NK-92 treated with Interleukin-12 subunit alpha and Interleukin-12 subunit beta, amount 100 ng/mL, for 24 hours (cell line): ENCODE data around the gene TRIM45.
"Not testable (repeated sequence)": the region's sequence is repeated elsewhere in the genome, so short reads cannot be mapped to it uniquely, and the experiment has no call there.

Experiments
- DNase-seq: peaks from one replicate; lab custom pipeline; 2025; lab: John Stamatoyannopoulos, UW

TRIM45 gene

DNA sequence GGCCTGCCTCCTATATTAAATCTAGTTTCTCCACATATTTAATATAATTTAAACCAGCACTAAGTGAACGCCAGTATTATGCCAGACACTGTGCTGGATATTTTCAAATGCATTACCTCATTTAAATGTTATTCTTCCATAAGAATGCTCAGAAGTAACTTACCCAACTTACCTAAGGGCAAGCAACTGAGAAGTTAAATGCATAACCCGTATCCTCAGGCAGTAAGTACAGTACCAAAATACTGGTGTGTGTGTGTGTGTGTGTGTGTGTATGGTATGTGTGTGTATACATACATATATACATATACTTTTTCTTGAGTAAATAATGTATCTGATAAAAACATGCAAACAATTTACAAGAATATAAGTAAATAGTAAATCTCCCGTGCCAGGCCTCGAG lies 9.0 kb upstream of the TRIM45 start:
- DNase-seq = no peak

DNA sequence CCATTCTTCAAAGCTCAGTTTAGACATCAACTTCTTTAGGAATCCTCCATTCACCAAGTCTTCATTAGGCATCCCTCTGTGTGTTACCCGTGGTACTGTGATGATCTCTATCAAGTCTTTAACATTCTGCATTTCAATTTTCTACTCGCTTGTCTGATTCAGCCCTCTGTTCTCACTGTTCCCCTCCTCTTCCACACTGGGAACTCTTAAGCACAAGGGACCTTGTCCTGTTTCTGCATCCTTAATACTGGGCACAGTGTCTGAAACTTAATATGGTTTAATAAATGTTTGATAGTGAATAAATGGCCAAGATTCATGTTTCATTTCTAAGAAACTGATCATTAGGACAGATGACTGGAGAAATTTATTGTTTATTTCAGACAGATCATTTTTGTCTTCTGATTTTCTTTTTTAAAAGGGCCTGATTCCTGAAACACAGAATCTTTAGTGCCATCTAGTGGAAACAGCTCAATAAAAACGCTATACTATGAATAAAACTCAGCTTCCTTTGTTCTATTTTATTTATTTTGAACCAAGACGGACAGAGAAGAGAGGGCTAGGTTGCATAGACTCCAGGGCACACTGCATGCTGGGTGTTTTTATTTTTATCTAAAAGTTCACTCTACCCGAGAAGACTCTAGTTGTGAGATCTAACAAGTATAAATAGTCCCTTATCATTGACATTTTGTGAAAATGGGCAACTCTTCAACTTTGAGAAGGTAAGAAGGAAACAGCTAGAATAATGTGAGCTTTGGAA lies 7.0 kb upstream of the TRIM45 start:
- DNase-seq = no peak

DNA sequence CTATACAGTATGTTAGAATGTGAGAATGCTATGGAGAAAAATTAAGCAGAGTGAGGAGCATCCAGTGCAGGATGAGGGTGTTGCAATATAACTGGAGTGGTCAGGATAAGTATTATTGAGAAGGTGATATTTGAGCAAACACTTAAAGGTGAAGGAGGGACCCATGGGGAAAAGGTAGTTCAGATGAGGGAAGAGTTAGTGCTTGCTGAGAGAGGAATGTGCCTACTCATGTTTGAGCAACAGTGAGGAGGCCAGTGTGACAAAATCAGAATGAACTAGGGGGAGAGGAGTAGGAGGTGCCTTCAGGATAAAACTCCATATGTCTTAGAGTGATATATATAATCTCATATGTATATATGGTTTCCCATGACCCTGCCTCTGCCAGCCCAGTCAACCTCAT lies 6.2 kb upstream of the TRIM45 start:
- DNase-seq = no peak

DNA sequence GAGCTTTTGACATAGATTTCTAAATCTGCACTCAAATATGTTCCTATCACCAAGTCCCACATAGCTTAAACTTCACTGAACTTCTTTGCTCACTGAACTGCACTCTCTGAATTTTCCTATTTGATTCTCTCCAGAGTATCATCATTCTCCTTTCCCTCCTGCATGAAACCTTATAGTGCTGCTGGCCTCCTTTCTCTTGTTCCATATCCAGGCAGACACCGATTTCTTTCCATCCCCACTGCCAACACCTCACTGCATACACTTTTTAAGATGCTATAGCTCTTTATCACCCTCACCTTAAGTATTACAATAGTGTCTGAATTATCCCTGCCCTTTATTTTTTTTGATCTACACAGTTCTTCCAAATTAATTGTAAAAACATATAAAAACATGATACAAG lies 3.1 kb upstream of the TRIM45 start:
- DNase-seq = no peak

DNA sequence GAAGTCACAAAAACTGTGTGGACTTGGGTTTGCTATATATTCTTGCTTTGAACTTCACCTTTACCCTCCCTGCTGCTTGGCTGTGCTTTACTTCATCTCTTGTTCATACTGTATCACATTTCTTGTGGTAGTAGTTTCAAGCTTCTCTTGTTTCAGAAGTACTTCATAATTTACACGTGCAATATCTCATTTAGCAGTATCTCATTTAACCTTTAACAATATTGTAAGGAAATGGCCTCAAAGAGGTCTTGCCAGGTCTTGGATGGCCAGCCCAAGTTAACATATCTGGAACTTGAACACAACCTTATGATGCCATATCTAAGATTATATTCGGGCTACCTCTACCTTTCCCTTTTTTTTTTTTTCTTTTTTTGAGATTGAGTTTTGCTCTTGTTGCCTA lies 1.7 kb upstream of the TRIM45 start:
- DNase-seq = no peak

DNA sequence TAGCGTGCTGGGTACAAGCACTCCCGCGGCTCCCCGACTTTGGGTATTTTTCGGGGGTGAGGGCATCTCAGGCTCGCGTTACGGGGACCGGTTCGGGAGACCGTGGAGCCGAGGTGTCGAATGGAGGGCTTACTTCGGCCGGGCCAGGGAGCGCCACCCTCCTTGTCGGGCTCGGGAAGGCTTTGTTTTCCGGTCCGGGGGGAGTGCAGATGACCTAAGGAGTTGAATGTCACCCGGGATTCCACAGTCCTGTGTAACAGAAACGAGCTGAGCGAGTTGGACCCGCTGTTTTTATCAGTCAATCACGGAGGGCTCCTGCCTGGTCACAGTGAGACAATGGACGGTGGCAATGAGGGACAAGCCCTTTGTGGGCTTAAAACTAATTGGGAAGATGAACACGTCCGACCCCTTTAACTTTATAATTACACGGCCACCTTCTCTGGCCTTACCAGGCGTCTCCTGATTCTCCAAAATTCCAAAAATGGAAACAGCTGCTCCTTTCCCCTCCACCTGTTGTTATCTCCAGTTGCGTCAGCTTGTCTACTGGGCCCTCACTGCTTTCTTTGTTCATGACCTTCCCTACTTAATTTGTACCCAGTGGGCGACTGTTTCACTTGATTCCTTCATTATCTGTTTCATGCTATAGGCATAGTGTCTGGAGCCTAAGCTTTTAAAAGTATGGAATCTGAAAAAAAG lies 929 bp upstream of the TRIM45 start:
- DNase-seq = no peak

DNA sequence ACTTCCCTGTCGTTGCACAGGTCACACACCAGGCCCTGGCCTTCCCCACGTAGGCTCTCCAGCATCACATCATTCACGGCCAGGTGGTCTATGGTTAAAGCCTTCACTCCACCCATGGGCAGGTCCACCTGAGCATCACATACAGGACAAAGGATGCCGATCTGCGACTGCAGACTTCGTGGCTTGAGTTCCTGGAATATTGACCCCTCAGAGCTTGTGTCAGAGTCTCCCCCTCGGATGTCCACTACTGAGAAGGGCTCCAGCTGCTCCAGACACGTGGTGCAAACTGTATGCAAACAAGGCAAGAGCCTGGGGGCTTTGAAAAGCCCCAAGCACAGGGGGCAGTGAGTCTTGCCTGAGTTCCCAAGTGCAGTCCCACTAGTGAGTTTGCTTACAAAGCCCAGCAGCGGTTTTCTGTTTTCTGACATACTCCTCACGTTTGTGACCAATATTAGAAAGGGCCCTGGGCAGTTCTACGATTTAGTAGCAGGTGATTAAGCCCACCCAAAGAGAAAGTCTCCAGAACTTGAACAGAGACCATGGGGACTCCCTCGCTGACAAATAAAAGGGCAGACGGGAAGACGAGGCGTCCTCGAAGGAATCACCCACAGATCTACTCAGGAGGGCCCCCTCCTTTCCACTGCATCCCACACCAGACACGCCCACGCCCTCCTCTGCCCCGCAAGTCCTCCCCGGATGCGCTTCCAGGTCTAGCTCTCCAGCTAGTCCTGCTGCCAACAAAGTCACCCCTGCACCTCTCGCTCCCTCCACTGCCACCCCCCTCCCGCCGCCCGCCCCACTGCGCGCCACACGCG lies 568 bp downstream of the TRIM45 start:
- no peak for DNase-seq

DNA sequence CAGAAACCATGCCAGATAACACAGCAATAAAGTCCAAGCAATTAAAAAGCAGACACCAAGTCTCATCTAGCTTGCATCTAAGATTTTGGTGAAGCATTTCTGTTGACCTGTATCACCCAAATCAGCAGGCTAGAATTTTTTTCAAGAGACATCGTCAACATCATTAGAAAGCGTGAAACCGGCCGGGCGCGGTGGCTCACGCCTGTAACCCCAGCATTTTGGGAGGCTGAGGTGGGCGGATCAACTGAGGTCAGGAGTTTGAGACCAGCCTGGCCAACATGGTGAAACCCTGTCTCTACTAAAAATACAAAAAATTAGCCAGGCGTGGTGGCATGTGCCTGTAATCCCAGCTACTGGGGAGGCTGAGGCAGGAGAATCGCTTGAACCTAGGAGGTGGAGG lies 2.4 kb downstream of the TRIM45 start:
- not testable (repeated sequence) for DNase-seq

DNA sequence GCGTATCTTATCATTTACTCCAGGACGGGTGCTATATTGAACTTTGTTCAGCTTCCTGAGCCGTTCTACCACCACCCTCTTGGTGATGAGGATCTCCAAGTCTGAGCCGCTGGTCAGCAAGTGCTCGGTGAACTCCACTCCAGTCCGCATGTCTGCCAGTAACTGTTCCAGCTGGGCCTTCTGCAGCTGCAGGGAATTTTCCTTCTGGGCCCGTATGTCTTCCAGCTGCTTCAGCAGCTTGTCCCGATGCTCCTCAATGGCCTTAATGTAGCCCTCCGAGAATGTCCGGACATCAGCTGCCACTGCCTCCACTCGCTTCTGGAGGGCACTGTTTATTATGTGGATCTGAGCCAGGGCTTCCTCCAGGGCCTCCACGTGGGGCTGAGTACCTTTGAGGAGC lies 3.4 kb downstream of the TRIM45 start:
- no peak for DNase-seq

DNA sequence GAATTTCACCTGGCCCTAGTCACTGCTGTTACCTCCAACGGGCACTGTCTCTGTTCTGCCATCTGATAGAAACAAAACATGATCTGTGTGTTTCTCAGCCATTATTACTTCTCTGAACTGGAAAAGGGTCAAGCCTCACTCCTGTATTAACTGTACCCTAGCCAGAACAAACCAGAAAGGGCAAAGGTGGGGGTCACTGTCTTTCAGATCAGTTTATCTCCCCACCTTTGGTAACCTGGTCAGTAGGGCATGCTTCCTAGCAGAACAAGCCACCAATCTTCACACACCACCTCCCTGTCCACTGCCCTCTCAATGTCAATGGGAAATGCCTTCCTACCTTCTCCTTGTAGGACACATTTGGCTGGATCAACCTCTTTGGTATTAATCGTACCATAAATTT lies 3.9 kb downstream of the TRIM45 start:
- no peak for DNase-seq

DNA sequence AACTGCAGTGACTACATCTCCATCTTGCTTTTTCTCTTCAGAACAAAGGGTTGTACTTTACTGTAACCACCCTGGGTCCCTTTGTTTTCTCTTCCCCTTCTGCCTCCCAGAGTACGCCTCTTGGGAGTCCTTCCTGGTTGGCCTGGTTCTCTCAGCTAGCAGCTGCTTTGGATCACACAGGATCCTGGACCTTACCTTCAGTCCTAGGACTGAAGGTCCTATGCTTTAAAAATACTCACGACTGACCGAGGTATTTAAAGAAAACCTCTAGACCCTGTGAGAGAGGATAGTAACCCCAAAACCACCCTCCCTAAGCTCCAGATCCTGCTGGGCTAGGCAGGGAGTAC lies 4.8 kb downstream of the TRIM45 start:
- no peak for DNase-seq

DNA sequence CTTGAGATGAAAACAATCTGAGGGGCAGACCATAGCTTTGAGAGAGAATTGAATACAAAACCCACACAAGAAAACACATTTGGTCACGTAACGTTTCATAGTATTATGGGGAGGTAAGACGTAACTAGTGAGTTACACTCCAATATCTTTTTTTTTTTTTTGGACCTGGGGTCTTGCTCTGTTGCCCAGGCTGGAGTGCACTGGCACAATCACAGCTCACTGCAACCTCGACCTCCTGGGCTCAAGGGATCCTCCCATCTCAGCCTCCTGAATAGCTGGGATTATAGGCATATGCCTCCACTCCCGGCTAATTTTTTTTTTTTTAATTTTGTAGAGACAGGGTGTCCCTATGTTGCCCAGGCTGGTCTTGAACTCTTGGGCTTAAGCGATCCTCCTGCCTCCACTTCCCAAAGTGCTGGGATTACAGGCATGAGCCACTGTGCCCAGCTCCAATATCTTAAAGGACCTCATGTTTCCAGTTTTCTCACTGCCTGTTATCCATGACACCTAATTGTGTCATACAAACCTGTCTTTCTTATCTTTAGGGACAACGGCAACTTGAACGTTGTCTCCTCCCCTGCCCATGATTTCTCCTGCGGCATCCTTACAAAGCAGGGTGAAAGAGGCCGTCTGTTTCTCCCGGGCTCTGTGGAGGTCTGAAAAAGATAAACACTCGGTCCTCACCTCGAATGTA lies 5.3 kb downstream of the TRIM45 start:
- DNase-seq = no peak

DNA sequence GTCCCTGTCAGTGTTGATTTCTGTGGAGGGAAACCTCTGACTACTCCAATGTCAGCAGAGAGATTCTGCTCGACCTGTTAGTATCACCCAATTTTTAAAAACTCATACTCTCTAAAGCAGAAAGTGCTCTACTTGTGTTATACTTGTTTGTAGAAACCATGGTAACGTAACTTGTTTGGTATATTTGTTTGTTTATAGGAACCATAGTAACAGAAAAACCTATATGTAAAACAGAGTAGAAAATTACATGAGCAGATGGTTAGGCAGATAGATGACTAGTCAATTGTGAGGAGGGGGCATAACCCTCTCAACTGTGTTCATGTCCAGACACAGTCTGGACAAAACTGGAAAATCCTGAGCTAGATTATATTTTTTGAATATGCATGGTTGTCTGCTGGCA lies 6.7 kb downstream of the TRIM45 start:
- DNase-seq = no peak

DNA sequence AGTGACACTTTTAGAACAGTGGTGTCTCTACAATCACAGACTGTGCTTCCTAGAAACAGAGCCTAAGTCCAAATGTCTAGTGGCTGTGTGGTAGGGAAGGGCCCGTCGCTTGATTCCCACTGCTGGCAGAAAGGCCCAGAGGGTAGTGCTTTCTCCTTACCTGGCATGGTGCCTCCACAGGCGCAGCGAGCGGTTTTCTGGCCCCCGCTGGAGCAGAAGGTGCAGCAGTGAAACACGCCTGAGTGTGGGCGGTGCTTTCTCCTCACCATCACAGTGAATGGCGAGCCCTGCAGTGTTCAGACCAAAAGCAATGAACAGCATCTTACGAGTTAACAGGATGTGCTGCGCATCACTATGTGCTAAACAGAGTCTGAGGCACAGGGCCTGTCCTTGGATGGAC lies 8.3 kb downstream of the TRIM45 start:
- DNase-seq = no peak

DNA sequence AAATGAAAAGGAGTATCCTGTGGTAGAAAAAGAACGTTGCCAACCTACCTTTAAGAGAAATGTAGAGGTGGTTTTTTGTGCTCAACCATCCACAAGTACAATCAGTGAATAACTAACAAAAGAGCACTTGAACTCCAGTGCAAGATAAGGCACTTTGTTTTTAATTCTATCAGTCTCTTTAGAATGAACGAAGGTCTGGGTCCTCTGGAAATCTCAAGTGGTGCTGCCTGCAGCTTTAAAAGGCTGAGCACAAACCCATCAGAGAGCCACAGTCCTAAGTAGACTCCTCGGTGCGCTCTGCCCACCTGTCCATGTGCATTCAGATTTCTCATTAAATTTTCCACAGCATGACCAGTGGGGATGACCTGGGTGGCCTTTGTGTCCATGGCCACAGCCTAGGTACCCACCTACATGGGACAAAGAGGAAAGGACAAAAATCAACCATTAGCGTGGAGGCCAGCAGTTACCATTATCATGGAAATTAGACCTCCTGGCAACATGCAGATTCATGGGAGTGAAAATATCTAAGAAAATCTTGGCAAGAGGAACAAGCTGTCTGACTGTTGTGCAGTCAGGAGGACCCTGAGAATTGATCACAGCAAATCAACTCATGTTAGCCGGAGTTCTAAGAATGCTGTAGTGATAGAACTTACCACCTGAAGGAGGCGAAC lies 9.4 kb downstream of the TRIM45 start:
- no peak for DNase-seq

DNA sequence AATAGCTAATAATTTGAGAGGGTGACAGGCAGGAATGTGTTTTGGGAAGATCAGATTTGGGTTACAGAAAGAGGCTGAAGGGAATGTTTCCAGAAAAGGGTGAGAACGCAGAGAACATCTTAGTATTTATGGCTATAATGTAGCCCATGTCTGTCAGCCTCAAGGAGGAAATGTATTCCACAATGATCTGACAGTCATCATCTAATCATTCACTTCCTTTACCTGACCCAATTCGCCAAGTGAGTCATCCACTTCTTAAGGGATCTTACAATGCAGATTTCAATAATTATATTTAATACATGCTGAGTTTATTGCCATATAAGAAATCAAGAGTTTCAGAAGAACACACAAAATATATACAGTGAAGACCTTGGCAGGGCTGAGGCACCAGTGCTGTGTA lies 10.8 kb downstream of the TRIM45 start:
- DNase-seq = no peak

DNA sequence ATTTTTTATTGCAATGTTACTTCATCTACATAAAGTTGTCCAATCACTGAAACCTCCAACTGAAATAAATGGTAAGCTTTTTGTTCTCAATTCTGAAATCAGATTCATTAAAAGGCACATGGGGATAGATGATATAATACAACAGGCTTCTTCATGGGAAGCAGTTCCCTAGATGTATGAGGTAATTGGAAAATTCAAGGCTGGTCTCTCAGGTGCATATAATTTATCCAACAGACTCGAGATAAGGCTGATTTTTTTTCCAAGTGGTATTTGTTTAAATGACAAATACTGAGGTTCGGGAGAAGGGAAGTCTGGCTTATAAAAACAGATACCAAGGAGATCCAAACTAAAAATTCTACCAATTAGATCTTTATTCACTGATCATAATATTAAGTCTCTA lies 14.2 kb downstream of the TRIM45 start:
- DNase-seq = no peak

DNA sequence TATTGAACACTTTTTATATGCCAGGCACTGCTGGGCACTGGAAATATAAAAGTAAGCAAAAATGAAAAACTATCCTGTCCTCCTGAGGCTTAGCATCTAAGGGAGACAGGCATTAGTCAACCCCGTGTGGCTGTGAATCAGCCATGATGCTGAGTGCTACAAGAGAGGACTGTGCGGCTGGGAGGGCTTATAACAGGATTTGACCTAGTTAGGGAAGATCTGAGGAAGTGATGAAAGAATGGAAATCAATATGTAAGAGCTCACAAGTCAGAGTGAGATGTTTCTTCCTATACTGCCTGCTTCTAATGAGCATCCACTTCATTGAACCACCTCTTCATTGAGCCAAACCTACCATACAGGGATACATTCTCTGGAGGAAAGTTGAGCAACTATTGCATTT lies 15.1 kb downstream of the TRIM45 start:
- DNase-seq = no peak

DNA sequence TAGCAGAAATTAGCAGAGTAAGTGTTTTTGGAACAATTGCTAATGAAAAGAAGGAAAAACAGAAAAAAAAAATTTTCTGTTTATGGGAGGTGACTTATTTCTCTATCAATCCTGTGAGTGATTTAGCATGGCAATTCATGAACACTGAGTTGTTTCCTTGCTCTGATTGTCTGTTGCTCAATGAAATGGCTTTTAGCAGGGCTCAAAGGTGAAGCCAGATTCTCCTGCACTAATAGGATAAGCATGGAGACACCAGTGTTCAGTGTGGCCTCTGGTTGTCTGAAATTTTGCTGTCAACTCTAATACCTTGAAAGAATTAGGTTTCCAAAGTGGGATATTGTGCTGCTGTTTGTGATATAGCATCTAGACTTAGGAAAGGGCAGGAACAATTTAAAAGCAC lies 15.8 kb downstream of the TRIM45 start:
- no peak for DNase-seq

DNA sequence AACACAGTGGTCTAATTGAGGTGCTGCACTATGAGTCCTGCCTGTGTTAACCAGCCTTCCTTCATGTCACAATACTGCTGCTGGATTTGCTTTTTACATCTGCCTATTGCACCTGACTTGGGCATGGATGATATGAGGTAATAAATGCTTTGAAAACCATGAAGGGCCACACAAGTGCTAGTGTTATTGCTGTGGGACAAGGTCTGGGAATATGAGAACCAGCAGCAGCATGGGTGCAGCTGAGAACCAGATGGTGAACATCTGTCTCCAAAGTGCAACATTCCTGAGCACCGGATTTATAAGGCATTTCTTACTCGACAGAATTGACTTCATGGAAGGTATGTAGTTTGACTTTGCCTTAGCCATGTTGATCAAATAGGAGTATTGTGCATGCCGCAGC lies 16.6 kb downstream of the TRIM45 start:
- no peak for DNase-seq

DNA sequence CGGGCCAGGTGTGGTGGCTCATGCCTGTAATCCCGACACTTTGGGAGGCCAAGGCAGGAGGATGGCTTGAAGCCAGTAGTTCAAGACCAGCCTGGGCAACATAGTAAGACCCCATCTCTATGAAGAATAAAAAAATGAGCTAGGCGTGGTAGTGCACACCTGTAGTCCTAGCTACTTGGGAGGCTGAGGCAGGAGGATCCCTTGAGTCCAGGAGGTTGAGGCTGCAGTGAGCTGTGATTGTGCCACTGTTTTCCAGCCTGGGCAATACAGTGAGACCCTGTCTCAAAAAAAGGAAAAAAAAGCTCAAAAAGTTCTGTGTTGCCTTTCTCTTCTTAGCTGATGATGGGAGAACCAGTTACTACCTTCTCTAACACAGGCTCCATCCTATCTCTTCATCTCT lies 19.7 kb downstream of the TRIM45 start:
- not testable (repeated sequence) for DNase-seq

DNA sequence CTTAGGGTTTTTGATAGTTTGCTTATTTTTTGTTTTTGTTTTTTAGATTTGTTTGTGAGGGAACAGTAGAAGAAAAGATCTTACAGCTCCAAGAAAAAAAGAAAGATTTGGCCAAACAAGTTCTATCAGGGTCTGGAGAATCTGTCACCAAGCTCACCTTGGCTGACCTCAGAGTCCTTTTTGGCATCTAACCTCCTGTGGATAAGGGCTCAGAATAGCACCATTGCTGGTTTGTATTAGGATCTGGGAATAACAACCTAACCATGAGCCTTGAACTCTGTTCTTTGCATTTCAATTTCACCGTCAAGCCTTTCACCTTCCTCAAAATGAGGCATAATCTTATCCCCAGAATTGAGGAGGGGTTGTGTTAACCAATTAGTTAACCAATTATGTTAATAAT lies 20.2 kb downstream of the TRIM45 start:
- DNase-seq = no peak
